Fibroblast of lung (primary cell): ENCODE results near the gene DUT. TPM values are rescaled to one million over a fixed set of nuclear protein-coding genes. Genes with fewer than 3 reads are reported as not detected.
A peak's percentile ranks its signal among the peaks of the same experiment; 100 is the strongest.

Experiments
- DNase-seq, 2 donors: peaks; one replicate each; pipeline versions ENCODE4 v3.0.0 to v3.0.0-alpha.2; 2010; ENCODE audit warnings: low read depth in 2 of 2
- H2AFZ ChIP-seq: 2 replicates; pipeline ENCODE4 v1.5.1; 2012; ENCODE audit warnings: low read length, control low read depth, inconsistent platforms
- H3K27ac ChIP-seq: 2 replicates; pipeline ENCODE4 v1.5.1; 2011; ENCODE audit warnings: low read length, control low read depth; ENCODE audit not compliant: insufficient read depth
- H3K27me3 ChIP-seq: 2 replicates; pipeline ENCODE4 v1.5.1; 2011; ENCODE audit warnings: mild to moderate bottlenecking, low read length; ENCODE audit not compliant: control insufficient read depth, insufficient read depth
- H3K36me3 ChIP-seq: 2 replicates; pipeline ENCODE4 v1.5.1; 2011; ENCODE audit warnings: low read length; ENCODE audit not compliant: control insufficient read depth, insufficient read depth
- H3K4me1 ChIP-seq: 2 replicates; pipeline ENCODE4 v1.5.1; 2011; ENCODE audit warnings: low read length; ENCODE audit not compliant: control insufficient read depth, insufficient read depth; ENCODE audit errors: extremely low read depth
- H3K4me2 ChIP-seq: 2 replicates; pipeline ENCODE4 v1.5.1; 2011; ENCODE audit warnings: low read length, control low read depth; ENCODE audit not compliant: insufficient read depth; ENCODE audit errors: extremely low read depth
- H3K4me3 ChIP-seq, 4 experiments: fragments of 200-600 bp in 1 of 4; sonication (generic) in 1 of 4; replicated peaks in 1 of 4; 2 replicates each; pipeline ENCODE4 v1.5.1; 2011 to 2016; ENCODE audit warnings: low read length in 4 of 4, low read depth in 3 of 4, mild to moderate bottlenecking in 3 of 4, control low read depth in 2 of 4, inconsistent platforms in 1 of 4, mixed read lengths in 1 of 4; ENCODE audit not compliant: insufficient read depth in 1 of 4; ENCODE audit errors: control extremely low read depth in 1 of 4
- H3K79me2 ChIP-seq: 2 replicates; pipeline ENCODE4 v1.5.1; 2012; ENCODE audit warnings: mild to moderate bottlenecking, low read length, inconsistent platforms; ENCODE audit not compliant: control insufficient read depth, insufficient read depth
- H3K9ac ChIP-seq: 2 replicates; pipeline ENCODE4 v1.5.1; 2011; ENCODE audit warnings: mild to moderate bottlenecking, low read length, control low read depth; ENCODE audit not compliant: insufficient read depth
- H3K9me3 ChIP-seq: 2 replicates; pipeline ENCODE4 v1.5.1; 2012; ENCODE audit warnings: low read depth, low read length; ENCODE audit not compliant: control insufficient read depth, insufficient read depth
- H4K20me1 ChIP-seq: 2 replicates; pipeline ENCODE4 v1.5.1; 2011; ENCODE audit warnings: low read length; ENCODE audit not compliant: control insufficient read depth, insufficient read depth; ENCODE audit errors: extremely low read depth
- EZH2 ChIP-seq: IDR thresholded peaks from 2 replicates; pipeline ENCODE4 v1.5.1; 2012; ENCODE audit warnings: low read length, control low read depth, mild to moderate bottlenecking; ENCODE audit errors: missing control alignments
- polyA plus RNA-seq, 2 donors: library from polyadenylated mRNA; depleted of rRNA in 1 of 2; stranded (reverse) in 1 of 2; unstranded in 1 of 2; fragments of >200 nt; gene quantifications; 2 replicates each; pipeline ENCODE4 v1.2.1, GENCODE V29; 2011 to 2012; ENCODE audit warnings: missing spikeins in 1 of 2
- total RNA-seq: library from RNA; depleted of rRNA; stranded (reverse); fragments of >200 nt; gene quantifications from 2 replicates; pipeline ENCODE4 v1.2.1, GENCODE V29; 2014
- TF ChIP-seq, protein P1 (sequence below), 2 donors: IDR thresholded peaks in 1 of 2; conservative IDR thresholded peaks in 1 of 2; 1 replicate in 1 of 2; 2 replicates in 1 of 2; pipeline ENCODE4 v1.5.1; 2011 to 2012; ENCODE audit warnings: low read length in 2 of 2, control low read depth in 1 of 2, inconsistent platforms in 1 of 2, low read depth in 1 of 2, mild to moderate bottlenecking in 1 of 2

DUT gene
- total and polyA plus RNA-seq, 2 donors (not counting 1 experiment from before 2014, with no cell fraction given): 47.6 to 52.9 TPM

DNA sequence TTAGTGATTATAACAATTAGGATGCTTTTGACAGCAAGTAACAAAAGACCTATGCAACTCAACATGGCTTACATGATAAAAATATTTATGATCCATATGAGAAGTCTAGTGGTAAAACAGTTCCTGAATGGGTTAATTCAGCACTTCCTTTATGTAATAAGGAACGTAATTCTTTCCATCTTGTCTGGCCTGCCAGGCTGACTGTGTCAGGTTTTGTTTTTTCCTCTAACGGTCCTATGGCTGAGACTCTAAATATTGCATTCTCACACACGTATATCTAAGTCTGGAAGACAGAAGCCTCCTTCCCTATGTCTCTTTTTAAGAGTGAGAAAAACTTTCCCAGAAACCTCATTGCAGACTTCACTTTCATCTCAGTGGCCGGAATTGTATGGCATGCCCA is 50.6 kb downstream of the DUT start:
- Histone ChIP-seq H3K4me2 (no peak overlapping the region), H3K4me3 (no peak overlapping the region), H3K27ac (no peak overlapping the region), H4K20me1 (no peaks in the 10 kb centered on the region), H3K9ac (no peak overlapping the region), H3K4me1 (peaks cover 8% of the 10 kb centered on the region), H3K79me2 (no peaks in the 10 kb centered on the region), H3K27me3 (no peaks in the 10 kb centered on the region), H3K9me3 (no peaks in the 10 kb centered on the region), H3K36me3 (no peaks in the 10 kb centered on the region), H2AFZ (no peak overlapping the region)
- DNase-seq: no peak
- TF ChIP-seq EZH2: no peak

DNA sequence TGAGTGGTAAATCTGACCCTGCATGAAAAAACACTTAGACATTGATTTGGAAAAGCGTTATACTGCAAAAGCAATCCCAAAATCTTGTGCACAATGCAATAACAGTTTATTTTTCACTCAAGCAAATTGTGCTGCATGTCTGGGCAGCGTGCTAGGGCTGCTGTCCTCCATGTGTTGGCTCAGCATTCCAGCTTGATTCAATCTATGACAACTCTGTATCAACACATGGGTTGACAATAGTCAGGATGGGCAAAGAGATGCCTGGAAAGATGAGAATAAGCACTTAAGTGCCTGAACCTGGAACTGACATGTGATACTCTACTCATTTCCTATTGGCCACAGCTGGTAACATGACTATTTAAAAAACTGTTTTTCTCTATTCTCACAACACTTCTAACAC is 51.8 kb downstream of the DUT start:
- DNase-seq: no peak
- TF ChIP-seq EZH2: no peak
- TF ChIP-seq, protein P1, sequence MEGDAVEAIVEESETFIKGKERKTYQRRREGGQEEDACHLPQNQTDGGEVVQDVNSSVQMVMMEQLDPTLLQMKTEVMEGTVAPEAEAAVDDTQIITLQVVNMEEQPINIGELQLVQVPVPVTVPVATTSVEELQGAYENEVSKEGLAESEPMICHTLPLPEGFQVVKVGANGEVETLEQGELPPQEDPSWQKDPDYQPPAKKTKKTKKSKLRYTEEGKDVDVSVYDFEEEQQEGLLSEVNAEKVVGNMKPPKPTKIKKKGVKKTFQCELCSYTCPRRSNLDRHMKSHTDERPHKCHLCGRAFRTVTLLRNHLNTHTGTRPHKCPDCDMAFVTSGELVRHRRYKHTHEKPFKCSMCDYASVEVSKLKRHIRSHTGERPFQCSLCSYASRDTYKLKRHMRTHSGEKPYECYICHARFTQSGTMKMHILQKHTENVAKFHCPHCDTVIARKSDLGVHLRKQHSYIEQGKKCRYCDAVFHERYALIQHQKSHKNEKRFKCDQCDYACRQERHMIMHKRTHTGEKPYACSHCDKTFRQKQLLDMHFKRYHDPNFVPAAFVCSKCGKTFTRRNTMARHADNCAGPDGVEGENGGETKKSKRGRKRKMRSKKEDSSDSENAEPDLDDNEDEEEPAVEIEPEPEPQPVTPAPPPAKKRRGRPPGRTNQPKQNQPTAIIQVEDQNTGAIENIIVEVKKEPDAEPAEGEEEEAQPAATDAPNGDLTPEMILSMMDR (conservative IDR thresholded peaks at IDR 0.05 in 1 of 2, IDR thresholded peaks at IDR 0.05 in 1 of 2; ENCODE audit: low read depth in 1 of 2, low read length in 2 of 2): no peak
- Histone ChIP-seq H3K36me3 (no peaks in the 10 kb centered on the region), H3K27ac (no peak overlapping the region), H3K4me3 (no peak overlapping the region), H4K20me1 (no peaks in the 10 kb centered on the region), H2AFZ (no peak overlapping the region), H3K4me2 (no peak overlapping the region), H3K79me2 (no peaks in the 10 kb centered on the region), H3K27me3 (no peaks in the 10 kb centered on the region), H3K4me1 (peaks cover 8% of the 10 kb centered on the region), H3K9me3 (no peaks in the 10 kb centered on the region), H3K9ac (no peak overlapping the region)

DNA sequence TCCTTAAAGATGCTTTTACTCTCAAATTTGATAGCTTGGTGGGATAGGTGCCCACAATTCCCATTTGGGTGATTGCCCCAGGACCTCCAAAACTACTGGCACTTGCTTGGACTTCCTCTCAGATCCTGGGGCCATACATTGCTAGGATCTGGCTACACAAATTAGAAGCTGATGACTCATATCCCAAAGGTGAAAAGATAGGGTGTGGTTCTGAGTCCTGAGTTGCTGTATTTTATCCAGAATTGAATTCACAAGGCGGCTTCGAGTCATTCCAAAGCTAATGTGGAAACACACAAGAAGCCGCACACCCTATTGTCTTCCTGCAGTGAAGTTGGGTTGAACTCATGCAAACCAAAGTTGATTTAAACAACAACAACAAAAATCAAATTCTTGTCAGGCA is 53.4 kb downstream of the DUT start:
- H3K27me3 ChIP-seq: no peaks in the 10 kb centered on the region
- H3K4me1 ChIP-seq: peaks cover 12% of the 10 kb centered on the region
- H3K4me3 ChIP-seq: no peak overlapping the region
- peak overlapping the region; percentile 46 for H3K4me2 ChIP-seq
- no peaks in the 10 kb centered on the region for H3K9me3 ChIP-seq
- peak overlapping the region; percentile 62 for H3K27ac ChIP-seq
- DNase-seq: peak in 1 of 2 donors; percentile 55
- H3K36me3 ChIP-seq: no peaks in the 10 kb centered on the region
- no peaks in the 10 kb centered on the region for H3K79me2 ChIP-seq
- no peak overlapping the region for H2AFZ ChIP-seq
- H4K20me1 ChIP-seq: no peaks in the 10 kb centered on the region
- TF ChIP-seq EZH2: no peak
- TF ChIP-seq, protein P1 (conservative IDR thresholded peaks at IDR 0.05 in 1 of 2, IDR thresholded peaks at IDR 0.05 in 1 of 2; ENCODE audit: low read depth in 1 of 2, low read length in 2 of 2): no peak
- no peak overlapping the region for H3K9ac ChIP-seq
